ENCODE measurements around the gene BRDT. TPM values are rescaled to one million over a fixed set of nuclear protein-coding genes. Genes with fewer than 3 reads are reported as not detected.

Gene BRDT
- polyA plus RNA-seq, 1 donor (not counting 4 experiments of a cell fraction or from before 2014, with no cell fraction given): not detected

DNA sequence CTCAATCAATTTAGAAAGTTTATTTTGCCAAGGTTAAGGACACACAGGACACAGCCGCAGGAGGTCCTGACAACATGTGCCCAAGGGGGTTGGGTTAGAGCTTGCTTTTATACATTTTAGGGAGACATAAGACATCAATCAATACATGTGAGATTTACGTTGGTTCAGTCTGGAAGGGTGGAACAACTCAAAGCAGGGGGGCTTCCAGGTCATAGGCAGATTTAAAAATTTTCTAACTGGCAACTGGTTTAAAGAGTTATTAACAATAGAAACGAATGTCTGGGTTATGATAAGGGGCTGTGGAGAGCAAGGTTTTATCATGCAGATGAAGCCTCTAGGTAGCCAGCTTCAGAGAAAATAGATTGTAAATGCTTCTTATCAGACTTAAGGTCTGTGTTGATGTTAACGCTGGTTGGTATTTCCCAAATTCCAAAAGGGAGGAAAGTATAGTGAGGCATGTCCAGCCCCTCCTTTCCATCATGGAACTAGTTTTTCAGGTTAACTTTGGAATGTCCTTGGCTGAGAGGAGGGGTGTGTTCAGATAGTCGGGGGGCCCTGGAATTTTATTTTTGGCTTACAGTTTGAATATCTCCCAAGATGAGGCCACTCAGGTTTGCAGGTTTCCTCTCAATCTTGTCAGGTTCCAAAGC is 32.3 kb upstream of the BRDT start:
- FAIRE-seq: no peak
- Histone ChIP-seq H3K27me3 (ENCODE audit: control insufficient read depth, extremely low read depth, insufficient read depth, low read length) (no peaks in the 10 kb centered on the region), H3K9ac (ENCODE audit: control insufficient read depth, extremely low read depth, insufficient read depth, low read length) (no peak overlapping the region), H3K4me2 (ENCODE audit: control insufficient read depth, extremely low read depth, insufficient read depth, low read depth, low read length) (no peak overlapping the region), H3K36me3 (ENCODE audit: control insufficient read depth in 2 of 2, extremely low read depth in 1 of 2, insufficient read depth in 2 of 2, low read length in 2 of 2) (no peaks in the 10 kb centered on the region), H3K9me3 (ENCODE audit: control insufficient read depth, low read depth, low read length) (no peaks in the 10 kb centered on the region), H3K79me2 (ENCODE audit: control insufficient read depth, insufficient read depth, low read length) (no peaks in the 10 kb centered on the region), H3K27ac (ENCODE audit: control insufficient read depth, insufficient read depth, low read length) (no peak overlapping the region), H3K9me1 (ENCODE audit: control insufficient read depth, extremely low read depth, insufficient read depth, low read length) (no peaks in the 10 kb centered on the region), H4K20me1 (ENCODE audit: control insufficient read depth, extremely low read depth, insufficient read depth, low read length) (no peaks in the 10 kb centered on the region), H3K4me1 (ENCODE audit: control insufficient read depth, extremely low read depth, insufficient read depth, low read length) (no peaks in the 10 kb centered on the region), H3K4me3 (ENCODE audit: control insufficient read depth in 2 of 3, extremely low read depth in 1 of 3, insufficient read depth in 2 of 3, low read depth in 1 of 3, low read length in 3 of 3) (no peak overlapping the region), H2AFZ (ENCODE audit: control insufficient read depth, low read length) (no peak overlapping the region)
- TF ChIP-seq, protein P1, sequence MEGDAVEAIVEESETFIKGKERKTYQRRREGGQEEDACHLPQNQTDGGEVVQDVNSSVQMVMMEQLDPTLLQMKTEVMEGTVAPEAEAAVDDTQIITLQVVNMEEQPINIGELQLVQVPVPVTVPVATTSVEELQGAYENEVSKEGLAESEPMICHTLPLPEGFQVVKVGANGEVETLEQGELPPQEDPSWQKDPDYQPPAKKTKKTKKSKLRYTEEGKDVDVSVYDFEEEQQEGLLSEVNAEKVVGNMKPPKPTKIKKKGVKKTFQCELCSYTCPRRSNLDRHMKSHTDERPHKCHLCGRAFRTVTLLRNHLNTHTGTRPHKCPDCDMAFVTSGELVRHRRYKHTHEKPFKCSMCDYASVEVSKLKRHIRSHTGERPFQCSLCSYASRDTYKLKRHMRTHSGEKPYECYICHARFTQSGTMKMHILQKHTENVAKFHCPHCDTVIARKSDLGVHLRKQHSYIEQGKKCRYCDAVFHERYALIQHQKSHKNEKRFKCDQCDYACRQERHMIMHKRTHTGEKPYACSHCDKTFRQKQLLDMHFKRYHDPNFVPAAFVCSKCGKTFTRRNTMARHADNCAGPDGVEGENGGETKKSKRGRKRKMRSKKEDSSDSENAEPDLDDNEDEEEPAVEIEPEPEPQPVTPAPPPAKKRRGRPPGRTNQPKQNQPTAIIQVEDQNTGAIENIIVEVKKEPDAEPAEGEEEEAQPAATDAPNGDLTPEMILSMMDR (optimal IDR thresholded peaks at IDR 0.05 in 1 of 3, IDR thresholded peaks at IDR 0.05 in 1 of 3, conservative IDR thresholded peaks at IDR 0.05 in 1 of 3; ENCODE audit: extremely low read depth in 1 of 3, insufficient read depth in 2 of 3, low read length in 3 of 3): no peak
- no peak for TF ChIP-seq EZH2 (IDR thresholded peaks at IDR 0.05; ENCODE audit: low read length)
- DNase-seq (ENCODE audit: low read depth, low spot score): no peak
- dilution Hi-C loops (cut with MboI; ENCODE audit: extremely low pct_ligation_motif_present, low sequenced_read_pairs): no loop called here

DNA sequence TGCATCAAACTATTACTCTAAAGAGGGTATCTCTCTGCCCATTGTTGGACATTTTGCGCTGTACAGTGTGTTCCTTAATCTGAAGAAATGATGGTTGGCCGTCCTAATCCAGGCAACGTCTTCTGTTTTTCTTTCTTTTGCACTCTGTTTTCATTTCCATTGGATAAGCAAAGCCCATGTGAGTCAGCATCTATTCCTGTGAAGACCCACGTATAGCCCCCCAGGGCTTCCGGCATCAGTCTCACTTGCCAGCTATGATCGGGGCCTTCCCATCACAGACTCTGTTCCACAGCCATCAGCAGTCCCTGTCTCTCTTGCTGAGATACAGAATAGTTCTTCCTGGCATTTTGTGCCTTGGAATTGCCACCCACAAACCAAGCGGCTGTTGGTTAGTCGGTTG is 29.2 kb upstream of the BRDT start:
- DNase-seq (ENCODE audit: low read depth, low spot score) (no peak), FAIRE-seq (no peak)
- H3K27ac ChIP-seq (ENCODE audit: control insufficient read depth, insufficient read depth, low read length): no peak overlapping the region
- H2AFZ ChIP-seq (ENCODE audit: control insufficient read depth, low read length): no peak overlapping the region
- peaks cover 5% of the 10 kb centered on the region for H3K4me1 ChIP-seq (ENCODE audit: control insufficient read depth, extremely low read depth, insufficient read depth, low read length)
- H3K4me3 ChIP-seq (ENCODE audit: control insufficient read depth in 2 of 3, extremely low read depth in 1 of 3, insufficient read depth in 2 of 3, low read depth in 1 of 3, low read length in 3 of 3): no peak overlapping the region
- TF ChIP-seq, protein P1 (optimal IDR thresholded peaks at IDR 0.05 in 1 of 3, IDR thresholded peaks at IDR 0.05 in 1 of 3, conservative IDR thresholded peaks at IDR 0.05 in 1 of 3; ENCODE audit: extremely low read depth in 1 of 3, insufficient read depth in 2 of 3, low read length in 3 of 3): no peak
- no peak for TF ChIP-seq EZH2 (IDR thresholded peaks at IDR 0.05; ENCODE audit: low read length)
- no peaks in the 10 kb centered on the region for H3K79me2 ChIP-seq (ENCODE audit: control insufficient read depth, insufficient read depth, low read length)
- no peaks in the 10 kb centered on the region for H3K9me1 ChIP-seq (ENCODE audit: control insufficient read depth, extremely low read depth, insufficient read depth, low read length)
- no peaks in the 10 kb centered on the region for H3K36me3 ChIP-seq (ENCODE audit: control insufficient read depth in 2 of 2, extremely low read depth in 1 of 2, insufficient read depth in 2 of 2, low read length in 2 of 2)
- H3K4me2 ChIP-seq (ENCODE audit: control insufficient read depth, extremely low read depth, insufficient read depth, low read depth, low read length): no peak overlapping the region
- H3K9me3 ChIP-seq (ENCODE audit: control insufficient read depth, low read depth, low read length): no peaks in the 10 kb centered on the region
- dilution Hi-C loops (cut with MboI; ENCODE audit: extremely low pct_ligation_motif_present, low sequenced_read_pairs): no loop called here
- no peak overlapping the region for H3K9ac ChIP-seq (ENCODE audit: control insufficient read depth, extremely low read depth, insufficient read depth, low read length)
- H4K20me1 ChIP-seq (ENCODE audit: control insufficient read depth, extremely low read depth, insufficient read depth, low read length): no peaks in the 10 kb centered on the region
- no peaks in the 10 kb centered on the region for H3K27me3 ChIP-seq (ENCODE audit: control insufficient read depth, extremely low read depth, insufficient read depth, low read length)

All from keratinocyte (primary cell).